HCT116 (cell line): ENCODE results near the gene C9orf50. TPM values are rescaled to one million over a fixed set of nuclear protein-coding genes. Genes with fewer than 3 reads are reported as not detected.
A peak's percentile ranks its signal among the peaks of the same experiment; 100 is the strongest.

ENCODE experiments used
- ATAC-seq: fragments of 200-7000 bp; cut with Tn5 transposase; 2 replicates; pipeline ENCODE4 v1.9.1; 2020; ENCODE audit warnings: mild to moderate bottlenecking, moderate library complexity
- BruUV-seq: library from RNA; stranded (reverse); fragments of 400-500 nt; replicated peaks from 2 replicates; lab custom pipeline; 2021; lab: Mats Ljungman, UMichigan
- CTCF ChIA-PET: fragments of 300-600 bp; sonication (Branson Sonifier 250); formaldehyde crosslinking; loops from one replicate; lab custom pipeline; 2021; ENCODE audit warnings: antibody characterized with exemption; lab: Charles Lee
- POLR2A ChIA-PET: fragments of 300-600, 350-600 bp; sonication (Branson Sonifier 250); formaldehyde crosslinking; loops from one replicate; lab custom pipeline; 2021; ENCODE audit warnings: antibody characterized with exemption; lab: Charles Lee
- RAD21 ChIA-PET, 2 experiments: fragments of 300-600 bp; sonication (Branson Sonifier 250); formaldehyde crosslinking; loops; one replicate each; lab custom pipeline; 2023; ENCODE audit warnings: low total read pairs in 2 of 2; ENCODE audit not compliant: uncharacterized antibody in 2 of 2, unreplicated experiment in 2 of 2, low non-redundant PET in 1 of 2; lab: Charles Lee
- DNase-seq: peaks from one replicate; pipeline ENCODE4 v3.0.0-alpha.2; 2010; ENCODE audit warnings: low read depth, low spot score
- H2AFZ ChIP-seq: fragments of 200-600 bp; shearing (Covaris generic), sonication (generic); 2 replicates; pipeline ENCODE4 v1.6.1; 2017; ENCODE audit warnings: low read depth, mixed run types, mixed read lengths, antibody characterized with exemption, low read length; ENCODE audit not compliant: poor library complexity, severe bottlenecking
- H3K27ac ChIP-seq: 2 replicates; pipeline ENCODE4 v1.5.1; 2012; ENCODE audit warnings: low read depth, low read length
- H3K27me3 ChIP-seq: fragments of 200-600 bp; sonication (generic); 2 replicates; pipeline ENCODE4 v1.6.1; 2016; ENCODE audit warnings: mixed run types, low read length, mixed read lengths; ENCODE audit not compliant: insufficient read depth
- H3K36me3 ChIP-seq, 2 experiments: fragments of 200-500 bp in 1 of 2; fragments of 200-600 bp in 1 of 2; sonication (Bioruptor generic) in 1 of 2; sonication (generic) in 1 of 2; 2 replicates each; pipeline versions ENCODE4 v1.5.1 to v1.6.1; 2014 to 2016; ENCODE audit warnings: low read length in 2 of 2, inconsistent platforms in 1 of 2, mixed read lengths in 1 of 2, mixed run types in 1 of 2; ENCODE audit not compliant: insufficient read depth in 2 of 2, control insufficient read depth in 1 of 2
- H3K4me1 ChIP-seq, 2 experiments: fragments of 200-600 bp in 1 of 2; sonication (generic) in 1 of 2; 2 replicates each; pipeline versions ENCODE4 v1.5.1 to v1.6.1; 2012 to 2017; ENCODE audit warnings: low read length in 2 of 2, inconsistent platforms in 1 of 2, mild to moderate bottlenecking in 1 of 2, mixed read lengths in 1 of 2, mixed run types in 1 of 2, moderate library complexity in 1 of 2; ENCODE audit not compliant: insufficient read depth in 2 of 2, control insufficient read depth in 1 of 2
- H3K4me2 ChIP-seq: fragments of 200-600 bp; sonication (generic); 2 replicates; pipeline ENCODE4 v1.6.1; 2017; ENCODE audit warnings: mixed run types, low read length, mixed read lengths
- H3K4me3 ChIP-seq, 2 experiments: fragments of 200-600 bp in 1 of 2; sonication (generic) in 1 of 2; replicated peaks in 1 of 2; 2 replicates each; pipeline ENCODE4 v1.5.1; 2011 to 2016; ENCODE audit warnings: low read length in 2 of 2, control low read depth in 1 of 2, low read depth in 1 of 2, mild to moderate bottlenecking in 1 of 2, mixed read lengths in 1 of 2, mixed run types in 1 of 2
- H3K79me2 ChIP-seq: fragments of 200-600 bp; sonication (generic); 2 replicates; pipeline ENCODE4 v1.6.1; 2017; ENCODE audit warnings: mild to moderate bottlenecking, mixed run types, low read length, moderate library complexity, mixed read lengths; ENCODE audit not compliant: insufficient read depth
- H3K9ac ChIP-seq: fragments of 200-600 bp; sonication (generic); 2 replicates; pipeline ENCODE4 v1.6.1; 2016; ENCODE audit warnings: low read length, mixed read lengths
- H3K9me2 ChIP-seq: fragments of 200-600 bp; sonication (generic), shearing (Covaris generic); 2 replicates; pipeline ENCODE4 v1.6.1; 2017; ENCODE audit warnings: mixed run types, mild to moderate bottlenecking, moderate library complexity; ENCODE audit not compliant: insufficient read depth
- H3K9me3 ChIP-seq, 2 experiments: fragments of 200-500 bp in 1 of 2; fragments of 200-600 bp in 1 of 2; sonication (Bioruptor generic) in 1 of 2; sonication (generic) in 1 of 2; 2 replicates each; pipeline ENCODE4 v1.6.1; 2014 to 2017; ENCODE audit warnings: low read length in 2 of 2, mixed read lengths in 2 of 2, inconsistent platforms in 1 of 2, low read depth in 1 of 2, mild to moderate bottlenecking in 1 of 2, mixed run types in 1 of 2, moderate library complexity in 1 of 2; ENCODE audit not compliant: control insufficient read depth in 1 of 2, insufficient read depth in 1 of 2
- H4K20me1 ChIP-seq: fragments of 200-600 bp; sonication (generic), shearing (Covaris generic); 2 replicates; pipeline ENCODE4 v1.6.1; 2017; ENCODE audit warnings: mixed run types, mild to moderate bottlenecking, moderate library complexity; ENCODE audit not compliant: insufficient read depth
- ATF3 ChIP-seq: IDR thresholded peaks from 2 replicates; pipeline ENCODE4 v1.6.1; 2012
- CEBPB ChIP-seq: IDR thresholded peaks from 2 replicates; pipeline ENCODE4 v1.6.1; 2012; ENCODE audit warnings: low read depth
- ELF1 ChIP-seq: IDR thresholded peaks from 2 replicates; pipeline ENCODE4 v1.6.1; 2012; ENCODE audit warnings: low read depth, borderline replicate concordance
- EZH2phosphoT487 ChIP-seq: fragments of 200-600 bp; IDR thresholded peaks from 2 replicates; pipeline ENCODE4 v1.6.1; 2018; ENCODE audit warnings: antibody characterized with exemption, borderline replicate concordance
- JUND ChIP-seq: IDR thresholded peaks from 2 replicates; pipeline ENCODE4 v1.6.1; 2012
- POLR2A ChIP-seq: IDR thresholded peaks from 2 replicates; pipeline ENCODE4 v1.7.0; 2011; ENCODE audit warnings: borderline replicate concordance; ENCODE audit not compliant: insufficient read depth, insufficient read length; ENCODE audit errors: extremely low read depth
- POLR2AphosphoS5 ChIP-seq: IDR thresholded peaks from 2 replicates; pipeline ENCODE4 v1.6.1; 2011; ENCODE audit warnings: mild to moderate bottlenecking, low read depth, low read length, moderate library complexity
- RAD21 ChIP-seq: IDR thresholded peaks from 2 replicates; pipeline ENCODE4 v1.6.1; 2012; ENCODE audit warnings: low read depth, mild to moderate bottlenecking
- SIN3A ChIP-seq: IDR thresholded peaks from 2 replicates; pipeline ENCODE4 v1.6.1; 2012; ENCODE audit warnings: low read depth
- SP1 ChIP-seq: IDR thresholded peaks from 2 replicates; pipeline ENCODE4 v1.6.1; 2012; ENCODE audit warnings: low read depth
- SRF ChIP-seq: IDR thresholded peaks from 2 replicates; pipeline ENCODE4 v1.6.1; 2012; ENCODE audit warnings: low read depth
- TCF7L2 ChIP-seq: IDR thresholded peaks from 2 replicates; pipeline ENCODE4 v1.7.0; 2011; ENCODE audit warnings: borderline replicate concordance, inconsistent platforms; ENCODE audit not compliant: insufficient read depth, insufficient read length; ENCODE audit errors: extremely low read depth
- YY1 ChIP-seq: IDR thresholded peaks from 2 replicates; pipeline ENCODE4 v1.6.1; 2011; ENCODE audit warnings: low read length, low read depth, moderate library complexity, mild to moderate bottlenecking; ENCODE audit not compliant: insufficient replicate concordance; ENCODE audit errors: extremely low read depth
- ZBTB33 ChIP-seq: IDR thresholded peaks from 2 replicates; pipeline ENCODE4 v1.6.1; 2011; ENCODE audit warnings: mild to moderate bottlenecking, low read length, moderate library complexity; ENCODE audit not compliant: insufficient replicate concordance; ENCODE audit errors: extremely low read depth
- ZFX ChIP-seq: fragments of 450-650 bp; IDR thresholded peaks from 2 replicates; pipeline ENCODE4 v1.6.1; 2017
- intact Hi-C: fragments of 100-400 bp; cut with micrococcal nuclease; formaldehyde crosslinking; loops from 2 replicates; pipeline ENCODE4 v1.10.0; 2022
- total RNA-seq: library from RNA; stranded (reverse); gene quantifications from one replicate; pipeline ENCODE4 v1.2.1, GENCODE V29; 2021; ENCODE audit not compliant: unreplicated experiment

C9orf50 gene
- total RNA-seq, 1 experiment from 2014 or later: not detected

- peak; percentile 94 for ATAC-seq
- Histone ChIP-seq H2AFZ (no peak overlapping the region), H3K9me3 (no peaks in the 10 kb centered on the region), H3K27ac (peak overlapping the region; percentile 72), H3K4me1 (peaks cover 44 to 70% of the 10 kb centered on the region in 2 experiments), H3K4me2 (peak overlapping the region; percentile 74), H3K9me2 (no peaks in the 10 kb centered on the region), H4K20me1 (no peaks in the 10 kb centered on the region), H3K4me3 (peak overlapping the region; percentile 38 to 47), H3K27me3 (no peaks in the 10 kb centered on the region), H3K79me2 (no peaks in the 10 kb centered on the region), H3K36me3 (no peaks in the 10 kb centered on the region), H3K9ac (peak overlapping the region; percentile 56)
- CTCF ChIA-PET: interaction anchor here (1.0 to 1.2 kb wide), 3 partner anchors 9 to 36 kb away, joined by 3 to 4 read pairs (median 3); no protein-coding TSS in a partner anchor
- intact Hi-C loops: loop anchor here (1.0 kb wide), 1 partner anchor 10 kb away; no protein-coding TSS in a partner anchor
- POLR2A ChIA-PET: interaction anchor here (0.6 to 3.6 kb wide), 19 partner anchors 9 to 456 kb away, joined by 3 to 46 read pairs (median 4); partner anchors contain the start of gene IER5L
- BruUV-seq: no TSS peak
- RAD21 ChIA-PET: interaction anchor here (0.6 to 1.1 kb wide), 5 partner anchors 9 to 456 kb away, joined by 3 to 8 read pairs (median 5); no protein-coding TSS in a partner anchor
- peak; percentile 53 for TF ChIP-seq YY1
- peak; percentile 60 for TF ChIP-seq POLR2AphosphoS5
- TF ChIP-seq TCF7L2: peak; percentile 80
- TF ChIP-seq ZFX: no peak
- peak; percentile 88 for TF ChIP-seq POLR2A
- DNase-seq: peak; percentile 95
Measured at GRCh38 chr9:129587487-129588262, 33.2 kb downstream of the C9orf50 start.

DNA sequence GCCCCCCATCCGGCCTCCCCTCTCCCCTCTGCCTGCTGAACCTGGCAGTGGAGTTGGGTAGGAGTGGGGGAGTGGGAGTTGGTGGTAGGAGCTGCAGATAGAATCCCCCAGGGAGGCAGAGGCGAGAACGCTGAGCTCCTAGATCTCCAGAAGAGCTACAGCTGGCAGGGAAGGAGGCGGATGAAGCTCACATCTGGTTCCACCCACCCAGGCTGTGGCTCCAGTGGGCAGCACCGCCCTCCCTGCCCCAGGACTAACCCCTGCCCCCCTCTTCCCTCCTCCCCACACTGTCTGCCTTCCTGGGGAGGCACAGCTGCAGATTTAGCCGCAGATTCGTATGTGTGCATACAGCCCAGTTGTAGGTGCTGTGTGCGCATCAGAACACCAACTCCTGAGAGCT lies 34.2 kb downstream of the C9orf50 start:
- Histone ChIP-seq H2AFZ (no peak overlapping the region), H4K20me1 (no peaks in the 10 kb centered on the region), H3K27ac (peak overlapping the region; percentile 72), H3K9ac (peak overlapping the region; percentile 56; the same call in 1 of the 2 replicates), H3K27me3 (no peaks in the 10 kb centered on the region), H3K4me3 (no peak overlapping the region), H3K9me2 (no peaks in the 10 kb centered on the region), H3K79me2 (no peaks in the 10 kb centered on the region), H3K4me1 (peaks cover 37 to 62% of the 10 kb centered on the region in 2 experiments), H3K9me3 (no peaks in the 10 kb centered on the region), H3K36me3 (no peaks in the 10 kb centered on the region), H3K4me2 (peak overlapping the region; percentile 74)
- intact Hi-C loops: loop anchor here (1.0 kb wide), 1 partner anchor 11 kb away; no protein-coding TSS in a partner anchor
- CTCF ChIA-PET: interaction anchor here (1.0 to 1.2 kb wide), 3 partner anchors 11 to 37 kb away, joined by 3 to 4 read pairs (median 3); no protein-coding TSS in a partner anchor
- RAD21 ChIA-PET: interaction anchor here (0.7 to 1.1 kb wide), 2 partner anchors 10 to 32 kb away, joined by 4 to 6 read pairs; no protein-coding TSS in a partner anchor
- BruUV-seq: no TSS peak
- no peak for TF ChIP-seq CEBPB
- no peak for TF ChIP-seq ATF3
- TF ChIP-seq SIN3A: no peak
- no peak for TF ChIP-seq TCF7L2
- no peak for TF ChIP-seq RAD21
- TF ChIP-seq JUND: no peak
- TF ChIP-seq ZBTB33: no peak
- no peak for TF ChIP-seq POLR2AphosphoS5
- no peak for TF ChIP-seq YY1
- TF ChIP-seq SP1: no peak
- no peak for TF ChIP-seq SRF
- TF ChIP-seq EZH2phosphoT487: no peak
- no peak for TF ChIP-seq ELF1
- no peak for TF ChIP-seq ZFX
- POLR2A ChIA-PET: interaction anchor here (0.7 to 3.6 kb wide), 13 partner anchors 8 to 106 kb away, joined by 3 to 46 read pairs (median 4); no protein-coding TSS in a partner anchor
- no peak for ATAC-seq
- DNase-seq: no peak
